ENCODE results near the gene ZNF737.
"Not testable (repeated sequence)": the region's sequence is repeated elsewhere in the genome, so short reads cannot be mapped to it uniquely, and the experiment has no call there.

Gene ZNF737

DNA sequence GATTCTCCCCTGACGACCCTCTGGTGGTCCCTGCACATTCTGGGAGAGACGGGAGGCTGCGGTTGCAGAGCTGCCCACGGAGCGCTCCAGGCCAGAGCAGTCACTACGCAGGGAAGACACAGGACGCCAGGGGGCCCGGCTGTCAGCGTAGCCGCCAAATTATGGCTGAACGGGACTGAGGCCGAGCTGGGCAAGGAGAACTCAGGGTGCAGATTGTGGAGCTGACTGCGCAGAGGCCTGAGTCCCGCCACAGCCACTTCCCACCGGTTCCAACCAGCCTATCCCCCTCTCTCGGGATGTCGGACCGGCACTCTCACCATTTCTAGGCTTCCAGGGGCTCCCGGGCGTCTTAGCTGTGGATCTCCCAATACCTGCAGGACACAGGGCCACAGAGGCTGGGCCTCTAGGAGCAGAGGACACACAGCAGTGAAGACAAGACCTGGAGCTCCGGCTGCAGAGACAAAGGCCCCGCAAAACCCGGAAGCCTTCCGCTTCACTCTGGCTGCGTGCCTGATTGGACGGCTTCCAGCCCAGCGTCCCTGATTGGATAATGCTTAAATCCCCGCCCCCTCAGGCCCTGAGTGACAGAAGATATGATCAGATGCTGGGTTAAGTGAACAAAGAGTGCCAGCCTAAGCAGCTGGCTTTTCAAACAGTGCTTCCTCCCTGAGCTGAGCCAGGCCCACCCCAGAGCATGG, at the start of gene ZNF737:
Gene ZNF737 (minus strand): TSS at position 461 of the 698 bp plus-strand sequence. CDS start 141 bp downstream, at position 320.
- no peaks in the 10 kb centered on the region for H3K36me3 ChIP-seq (ENCODE audit: insufficient read depth)
- TF ChIP-seq, protein P1, sequence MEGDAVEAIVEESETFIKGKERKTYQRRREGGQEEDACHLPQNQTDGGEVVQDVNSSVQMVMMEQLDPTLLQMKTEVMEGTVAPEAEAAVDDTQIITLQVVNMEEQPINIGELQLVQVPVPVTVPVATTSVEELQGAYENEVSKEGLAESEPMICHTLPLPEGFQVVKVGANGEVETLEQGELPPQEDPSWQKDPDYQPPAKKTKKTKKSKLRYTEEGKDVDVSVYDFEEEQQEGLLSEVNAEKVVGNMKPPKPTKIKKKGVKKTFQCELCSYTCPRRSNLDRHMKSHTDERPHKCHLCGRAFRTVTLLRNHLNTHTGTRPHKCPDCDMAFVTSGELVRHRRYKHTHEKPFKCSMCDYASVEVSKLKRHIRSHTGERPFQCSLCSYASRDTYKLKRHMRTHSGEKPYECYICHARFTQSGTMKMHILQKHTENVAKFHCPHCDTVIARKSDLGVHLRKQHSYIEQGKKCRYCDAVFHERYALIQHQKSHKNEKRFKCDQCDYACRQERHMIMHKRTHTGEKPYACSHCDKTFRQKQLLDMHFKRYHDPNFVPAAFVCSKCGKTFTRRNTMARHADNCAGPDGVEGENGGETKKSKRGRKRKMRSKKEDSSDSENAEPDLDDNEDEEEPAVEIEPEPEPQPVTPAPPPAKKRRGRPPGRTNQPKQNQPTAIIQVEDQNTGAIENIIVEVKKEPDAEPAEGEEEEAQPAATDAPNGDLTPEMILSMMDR (conservative IDR thresholded peaks at IDR 0.05; ENCODE audit: low read depth, low read length) = no peak
- H3K4me3 ChIP-seq (IDR thresholded peaks at IDR 0.05; ENCODE audit: insufficient read depth, low read depth, low read length) = no peak within 1 kb of the TSS
- no peak within 1 kb of the TSS for H2AFZ ChIP-seq (ENCODE audit: low read depth)
- no peak within 1 kb of the TSS for H3K27ac ChIP-seq
- no peaks in the 10 kb centered on the region for H3K79me2 ChIP-seq (ENCODE audit: insufficient read depth, low read depth)
- no peaks in the 10 kb centered on the region for H3K4me1 ChIP-seq (ENCODE audit: low read depth, poor library complexity, severe bottlenecking)
- no peak within 1 kb of the TSS for H3K9ac ChIP-seq
- no peaks in the 10 kb centered on the region for H3K27me3 ChIP-seq (ENCODE audit: insufficient read depth, low read depth)
- H4K20me1 ChIP-seq (ENCODE audit: insufficient read depth) = no peaks in the 10 kb centered on the region
- H3K4me2 ChIP-seq = no peak within 1 kb of the TSS

- H3K4me1 ChIP-seq (ENCODE audit: low read depth, poor library complexity, severe bottlenecking); H3K36me3 ChIP-seq (ENCODE audit: insufficient read depth); H3K27me3 ChIP-seq (ENCODE audit: insufficient read depth, low read depth); H3K9ac ChIP-seq; H4K20me1 ChIP-seq (ENCODE audit: insufficient read depth); H2AFZ ChIP-seq (ENCODE audit: low read depth); H3K4me3 ChIP-seq (IDR thresholded peaks at IDR 0.05; ENCODE audit: insufficient read depth, low read depth, low read length); H3K4me2 ChIP-seq; H3K27ac ChIP-seq; H3K79me2 ChIP-seq (ENCODE audit: insufficient read depth, low read depth): not testable (repeated sequence)
These were observed 49.4 kb upstream of the ZNF737 start for GRCh38 chr19:20614971-20615370.

DNA sequence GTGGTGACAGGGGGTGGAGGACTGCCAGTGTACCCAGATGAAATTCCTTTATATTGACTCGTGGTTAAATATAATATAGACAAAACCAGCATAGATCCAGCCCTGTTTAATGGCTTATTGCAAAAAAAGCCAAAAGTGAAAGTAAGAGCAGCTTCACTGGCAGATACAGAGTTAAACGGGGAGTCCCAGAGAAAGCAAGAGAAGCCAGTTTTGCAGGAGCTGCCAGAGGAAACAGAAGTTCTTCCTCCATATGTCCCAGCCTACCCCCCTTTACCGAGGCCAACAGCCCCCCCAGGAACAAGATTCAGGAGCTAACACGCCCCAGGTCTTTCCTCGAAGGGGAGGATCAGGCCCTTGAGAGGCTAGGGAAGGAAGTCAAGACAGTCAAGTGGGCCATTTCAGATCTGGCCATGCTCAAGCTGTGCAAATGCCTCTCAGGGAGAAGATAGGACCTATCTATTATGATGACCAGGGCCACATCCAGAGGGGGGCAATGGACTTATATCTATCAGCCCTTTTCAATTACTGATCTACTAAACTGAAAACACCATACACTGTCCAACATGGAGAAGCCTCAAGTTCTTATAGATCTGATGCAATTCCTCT, 47.2 kb upstream of the ZNF737 start:
- no peak overlapping the region for H3K4me3 ChIP-seq (IDR thresholded peaks at IDR 0.05; ENCODE audit: insufficient read depth, low read depth, low read length)
- no peaks in the 10 kb centered on the region for H3K36me3 ChIP-seq (ENCODE audit: insufficient read depth)
- TF ChIP-seq, protein P1 (conservative IDR thresholded peaks at IDR 0.05; ENCODE audit: low read depth, low read length) = no peak
- H3K27ac ChIP-seq = no peak overlapping the region
- no peaks in the 10 kb centered on the region for H3K79me2 ChIP-seq (ENCODE audit: insufficient read depth, low read depth)
- H3K27me3 ChIP-seq (ENCODE audit: insufficient read depth, low read depth) = no peaks in the 10 kb centered on the region
- no peak overlapping the region for H3K9ac ChIP-seq
- no peak overlapping the region for H2AFZ ChIP-seq (ENCODE audit: low read depth)
- no peaks in the 10 kb centered on the region for H3K4me1 ChIP-seq (ENCODE audit: low read depth, poor library complexity, severe bottlenecking)
- no peak overlapping the region for H3K4me2 ChIP-seq
- H4K20me1 ChIP-seq (ENCODE audit: insufficient read depth) = no peaks in the 10 kb centered on the region

- Histone ChIP-seq H3K27me3 (ENCODE audit: insufficient read depth, low read depth) (no peaks in the 10 kb centered on the region), H3K36me3 (ENCODE audit: insufficient read depth) (no peaks in the 10 kb centered on the region), H3K79me2 (ENCODE audit: insufficient read depth, low read depth) (no peaks in the 10 kb centered on the region), H3K4me3 (IDR thresholded peaks at IDR 0.05; ENCODE audit: insufficient read depth, low read depth, low read length) (no peak overlapping the region), H2AFZ (ENCODE audit: low read depth) (no peak overlapping the region), H3K9ac (no peak overlapping the region), H3K27ac (no peak overlapping the region), H3K4me2 (no peak overlapping the region), H3K4me1 (ENCODE audit: low read depth, poor library complexity, severe bottlenecking) (no peaks in the 10 kb centered on the region), H4K20me1 (ENCODE audit: insufficient read depth) (no peaks in the 10 kb centered on the region)
- TF ChIP-seq, protein P1 (conservative IDR thresholded peaks at IDR 0.05; ENCODE audit: low read depth, low read length) = no peak
These were observed 46.3 kb upstream of the ZNF737 start for GRCh38 chr19:20611866-20612265.

- no peaks in the 10 kb centered on the region for H3K36me3 ChIP-seq (ENCODE audit: insufficient read depth)
- no peak overlapping the region for H3K4me2 ChIP-seq
- no peak overlapping the region for H2AFZ ChIP-seq (ENCODE audit: low read depth)
- H3K79me2 ChIP-seq (ENCODE audit: insufficient read depth, low read depth) = no peaks in the 10 kb centered on the region
- H4K20me1 ChIP-seq (ENCODE audit: insufficient read depth) = no peaks in the 10 kb centered on the region
- H3K4me3 ChIP-seq (IDR thresholded peaks at IDR 0.05; ENCODE audit: insufficient read depth, low read depth, low read length) = no peak overlapping the region
- H3K27me3 ChIP-seq (ENCODE audit: insufficient read depth, low read depth) = no peaks in the 10 kb centered on the region
- H3K27ac ChIP-seq = no peak overlapping the region
- TF ChIP-seq, protein P1 (conservative IDR thresholded peaks at IDR 0.05; ENCODE audit: low read depth, low read length) = no peak
- no peak overlapping the region for H3K9ac ChIP-seq
- no peaks in the 10 kb centered on the region for H3K4me1 ChIP-seq (ENCODE audit: low read depth, poor library complexity, severe bottlenecking)
These were observed 42.4 kb upstream of the ZNF737 start for GRCh38 chr19:20607943-20608342.
